ENCODE measurements around the gene SDF2L1. TPM values are rescaled to one million over a fixed set of nuclear protein-coding genes. Genes with fewer than 3 reads are reported as not detected.

The SDF2L1 gene
- total RNA-seq, 4 donors from 2014 or later = 60.2 to 444 (median 210) TPM

DNA sequence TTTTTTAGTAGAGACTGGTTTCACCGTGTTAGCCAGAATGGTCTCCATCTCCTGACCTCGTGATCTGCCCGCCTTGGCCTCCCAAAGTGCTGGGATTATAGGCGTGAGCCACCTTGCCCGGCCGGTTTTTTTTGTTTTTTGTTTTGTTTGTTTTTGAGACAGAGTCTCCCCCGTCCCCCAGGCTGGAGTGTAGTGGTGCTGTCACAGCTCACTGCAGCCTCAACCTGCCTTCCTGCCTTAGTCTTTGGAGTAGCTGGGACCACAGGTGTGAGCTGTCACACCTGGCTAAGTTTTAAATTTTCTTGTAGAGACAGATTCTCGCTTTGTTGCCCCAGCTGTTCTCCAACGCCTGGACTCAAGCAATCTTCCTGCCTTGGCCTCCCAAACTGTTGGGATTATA, 26.9 kb downstream of the SDF2L1 start:
- 38 to 40% methylated on average over 9 of the region's 9 CpGs for WGBS, 2 donors
- H3K4me1 ChIP-seq = peaks cover 16 to 18% of the 10 kb centered on the region in 2 donors
- peaks cover 34 to 35% of the 10 kb centered on the region in 2 donors for H3K36me3 ChIP-seq

DNA sequence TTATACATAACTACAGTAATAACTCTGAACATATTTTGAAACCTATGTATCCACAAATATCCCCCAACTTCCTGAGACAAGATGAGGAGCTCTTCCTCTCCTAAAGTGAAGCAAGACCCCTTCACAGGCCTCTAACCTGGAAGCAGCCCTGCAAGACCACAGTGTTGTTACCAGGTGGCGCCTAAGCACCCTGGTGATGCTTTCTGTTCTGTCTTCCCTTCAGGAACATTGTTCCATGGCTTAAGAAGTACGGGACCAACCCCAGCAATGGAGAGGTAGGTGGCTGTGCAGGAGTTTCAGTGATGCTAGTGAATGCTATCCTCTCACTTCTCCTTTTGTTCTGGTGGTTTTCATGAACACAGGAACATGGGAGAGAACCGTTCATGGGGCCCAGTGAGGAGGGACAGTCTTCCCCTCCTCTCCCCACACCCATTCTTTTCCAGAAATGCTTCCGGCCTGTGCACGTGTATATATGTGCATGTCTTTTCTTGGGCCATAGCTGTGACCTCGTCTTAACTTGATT, 30.1 kb downstream of the SDF2L1 start:
- Histone ChIP-seq H3K9me3 (no peaks in the 10 kb centered on the region), H3K4me1 (peaks cover 10 to 11% of the 10 kb centered on the region in 2 donors), H3K27ac (no peak overlapping the region), H3K36me3 (peaks cover 51 to 53% of the 10 kb centered on the region in 2 donors), H3K4me3 (replicated peaks in 1 of 3) (no peak overlapping the region), H3K27me3 (no peaks in the 10 kb centered on the region)
- intact Hi-C loops (cut with DNase I) = no loop called here
- TF ChIP-seq, protein P1, sequence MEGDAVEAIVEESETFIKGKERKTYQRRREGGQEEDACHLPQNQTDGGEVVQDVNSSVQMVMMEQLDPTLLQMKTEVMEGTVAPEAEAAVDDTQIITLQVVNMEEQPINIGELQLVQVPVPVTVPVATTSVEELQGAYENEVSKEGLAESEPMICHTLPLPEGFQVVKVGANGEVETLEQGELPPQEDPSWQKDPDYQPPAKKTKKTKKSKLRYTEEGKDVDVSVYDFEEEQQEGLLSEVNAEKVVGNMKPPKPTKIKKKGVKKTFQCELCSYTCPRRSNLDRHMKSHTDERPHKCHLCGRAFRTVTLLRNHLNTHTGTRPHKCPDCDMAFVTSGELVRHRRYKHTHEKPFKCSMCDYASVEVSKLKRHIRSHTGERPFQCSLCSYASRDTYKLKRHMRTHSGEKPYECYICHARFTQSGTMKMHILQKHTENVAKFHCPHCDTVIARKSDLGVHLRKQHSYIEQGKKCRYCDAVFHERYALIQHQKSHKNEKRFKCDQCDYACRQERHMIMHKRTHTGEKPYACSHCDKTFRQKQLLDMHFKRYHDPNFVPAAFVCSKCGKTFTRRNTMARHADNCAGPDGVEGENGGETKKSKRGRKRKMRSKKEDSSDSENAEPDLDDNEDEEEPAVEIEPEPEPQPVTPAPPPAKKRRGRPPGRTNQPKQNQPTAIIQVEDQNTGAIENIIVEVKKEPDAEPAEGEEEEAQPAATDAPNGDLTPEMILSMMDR (IDR thresholded peaks at IDR 0.05) = no peak
- no peak for TF ChIP-seq POLR2A (IDR thresholded peaks at IDR 0.05)
- 89 to 91% methylated on average over 6 of the region's 6 CpGs for WGBS, 2 donors
- DNase-seq = no peak

More for the DNA sequence above, 26.9 kb downstream of the SDF2L1 start:
- Histone ChIP-seq H3K4me3 (replicated peaks in 1 of 3) (no peak overlapping the region), H3K9me3 (no peaks in the 10 kb centered on the region), H3K27me3 (no peaks in the 10 kb centered on the region), H3K27ac (peak overlapping the region; percentile 5 to 28 (median 11))
- intact Hi-C loops (cut with DNase I) = no loop called here
- DNase-seq = peak; percentile 89 to 90
- TF ChIP-seq POLR2A (IDR thresholded peaks at IDR 0.05) = no peak
- TF ChIP-seq, protein P1 (IDR thresholded peaks at IDR 0.05) = no peak

DNA sequence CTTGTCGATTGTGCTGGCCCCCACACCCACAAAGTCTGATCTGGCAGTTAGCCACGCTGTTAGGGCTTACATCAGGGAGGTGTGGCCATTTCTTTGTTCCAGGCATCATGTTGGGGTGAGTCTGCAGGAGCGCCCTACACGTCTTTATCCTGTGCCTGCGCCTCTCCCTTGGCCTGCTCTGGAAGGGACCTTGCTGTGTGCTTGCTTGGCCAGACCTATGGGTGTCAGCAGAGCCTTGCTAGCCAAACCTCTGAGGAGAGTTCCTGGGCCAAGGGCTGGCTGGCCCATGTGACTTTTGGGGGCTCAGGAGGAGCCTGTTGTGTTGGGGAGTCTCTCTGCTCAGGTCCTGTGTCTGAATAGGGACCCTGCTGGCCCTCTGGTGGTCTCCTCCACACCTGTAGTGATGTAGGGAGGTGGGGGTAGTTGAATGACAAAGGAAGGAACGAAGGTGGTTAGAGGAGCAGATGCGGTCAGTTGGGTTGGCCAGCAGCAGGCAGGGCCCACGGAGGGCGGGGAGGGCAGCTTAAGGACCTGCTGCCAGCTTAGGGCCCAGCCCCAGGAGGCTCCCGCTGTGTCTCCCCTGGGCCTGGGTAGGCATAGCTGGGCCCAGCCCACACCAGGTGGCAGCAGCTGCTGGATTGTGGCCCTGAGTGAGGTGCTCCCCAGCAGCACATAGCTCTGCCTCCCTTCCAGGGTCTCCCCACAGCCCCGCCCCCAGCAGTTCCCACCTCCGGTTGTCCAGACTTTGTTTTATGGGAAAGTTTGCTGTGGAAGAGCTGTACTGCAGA, 31.6 kb downstream of the SDF2L1 start:
- intact Hi-C loops (cut with DNase I) = no loop called here
- Histone ChIP-seq H3K4me3 (replicated peaks in 1 of 3) (no peak overlapping the region), H3K9me3 (no peaks in the 10 kb centered on the region), H3K27me3 (no peaks in the 10 kb centered on the region), H3K27ac (no peak overlapping the region), H3K36me3 (peaks cover 51 to 53% of the 10 kb centered on the region in 2 donors), H3K4me1 (peaks cover 8% of the 10 kb centered on the region in 2 donors)
- TF ChIP-seq, protein P1 (IDR thresholded peaks at IDR 0.05) = no peak
- no peak for TF ChIP-seq POLR2A (IDR thresholded peaks at IDR 0.05)
- WGBS, 2 donors = 93 to 96% methylated on average over 12 of the region's 12 CpGs
- no peak for DNase-seq

DNA sequence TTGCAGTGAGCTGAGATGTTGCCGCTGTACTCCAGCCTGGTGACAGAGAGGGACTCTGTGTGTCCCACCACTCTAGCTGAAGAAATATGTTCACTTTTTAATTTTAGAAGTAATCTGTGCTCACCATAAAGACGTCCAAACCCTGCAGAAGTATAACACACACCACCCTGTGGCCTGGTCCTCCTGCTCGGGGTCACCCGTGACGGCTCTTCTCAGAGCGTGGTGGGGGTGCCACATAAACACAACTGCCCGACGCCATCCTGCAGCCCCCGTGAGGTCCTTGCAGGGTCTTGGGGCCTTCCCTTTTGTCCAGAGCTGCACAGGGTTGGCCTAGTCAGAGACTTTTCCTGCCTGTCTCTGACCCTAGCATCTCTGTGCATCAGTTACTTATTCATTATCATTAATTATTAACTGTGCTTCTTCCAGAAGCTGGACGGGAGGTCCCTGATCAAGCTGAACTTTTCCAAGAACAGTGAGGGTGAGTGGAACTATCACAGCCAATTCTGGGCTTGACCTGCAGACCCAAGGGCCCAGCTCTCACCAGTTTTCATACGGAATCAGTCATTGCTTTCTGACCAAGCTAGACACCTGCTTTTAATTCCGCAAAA, 32.6 kb downstream of the SDF2L1 start:
- no peak overlapping the region for H3K4me3 ChIP-seq (replicated peaks in 1 of 3)
- no peak for DNase-seq
- no peaks in the 10 kb centered on the region for H3K27me3 ChIP-seq
- WGBS, 2 donors = 94 to 96% methylated on average over 12 of the region's 12 CpGs
- no peak overlapping the region for H3K27ac ChIP-seq
- no peak for TF ChIP-seq POLR2A (IDR thresholded peaks at IDR 0.05)
- TF ChIP-seq, protein P1 (IDR thresholded peaks at IDR 0.05) = no peak
- peaks cover 1 to 2% of the 10 kb centered on the region in 2 donors for H3K4me1 ChIP-seq
- intact Hi-C loops (cut with DNase I) = no loop called here
- H3K36me3 ChIP-seq = peaks cover 51 to 53% of the 10 kb centered on the region in 2 donors
- H3K9me3 ChIP-seq = no peaks in the 10 kb centered on the region

All from thyroid gland (tissue), 4 donors.